ENCODE measurements around the gene DUS3L.
"Not testable (repeated sequence)": the region's sequence is repeated elsewhere in the genome, so short reads cannot be mapped to it uniquely, and the experiment has no call there.

The DUS3L gene

GRCh38 chr19:5799247-5800241, 8.6 kb upstream of the DUS3L start:
- DNase-seq: no peak

GRCh38 chr19:5798244-5798643, 7.3 kb upstream of the DUS3L start:
- no peak for DNase-seq

DNA sequence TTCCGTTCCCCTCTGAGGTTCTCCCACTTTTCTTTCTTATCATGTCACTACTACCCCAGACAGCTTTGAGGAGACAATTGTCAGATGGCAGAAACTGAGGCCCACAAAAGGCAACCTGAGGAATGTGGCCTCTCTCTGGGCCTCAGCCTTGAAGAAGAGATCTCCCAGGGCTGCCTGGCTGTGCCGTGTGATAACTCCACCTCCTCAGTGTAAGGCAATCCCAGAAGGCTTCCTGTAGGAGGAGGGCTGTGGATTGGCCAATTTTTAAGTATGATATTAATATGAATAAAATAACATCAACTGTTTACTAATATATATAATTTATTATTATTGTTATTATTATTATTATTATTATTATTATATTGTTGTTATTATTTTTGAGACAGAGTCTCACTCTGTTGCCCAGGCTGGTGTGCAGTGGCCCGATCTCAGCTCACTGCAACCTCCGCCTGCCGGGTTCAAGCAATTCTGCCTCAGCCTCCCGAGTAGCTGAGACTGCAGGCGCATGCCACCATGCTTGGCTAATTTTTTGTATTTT, 4.5 kb upstream of the DUS3L start:
- no peak for DNase-seq

DNA sequence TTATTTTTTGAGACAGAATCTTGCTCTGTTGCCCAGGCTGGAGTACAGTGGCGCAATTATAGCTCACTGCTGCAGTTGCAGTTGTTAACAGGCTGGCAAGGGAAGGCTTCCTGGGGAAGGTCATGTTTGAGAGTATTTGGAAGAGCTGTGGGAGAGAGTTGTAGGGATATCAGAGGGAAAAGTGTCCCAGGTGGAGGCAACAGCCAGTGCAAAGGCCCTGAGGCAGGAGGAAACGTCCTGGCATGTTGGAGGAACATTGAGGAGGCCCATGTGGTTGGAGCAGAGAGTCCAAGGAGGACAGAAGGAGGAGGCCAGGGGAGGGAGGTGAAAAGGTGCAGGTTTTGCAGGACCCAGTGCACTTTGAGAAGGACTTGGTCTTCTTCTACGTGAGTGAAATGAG, 2.2 kb upstream of the DUS3L start:
- no peak for DNase-seq

- no peak for DNase-seq
Measured at GRCh38 chr19:5792224-5792623, 1.3 kb upstream of the DUS3L start.

DNA sequence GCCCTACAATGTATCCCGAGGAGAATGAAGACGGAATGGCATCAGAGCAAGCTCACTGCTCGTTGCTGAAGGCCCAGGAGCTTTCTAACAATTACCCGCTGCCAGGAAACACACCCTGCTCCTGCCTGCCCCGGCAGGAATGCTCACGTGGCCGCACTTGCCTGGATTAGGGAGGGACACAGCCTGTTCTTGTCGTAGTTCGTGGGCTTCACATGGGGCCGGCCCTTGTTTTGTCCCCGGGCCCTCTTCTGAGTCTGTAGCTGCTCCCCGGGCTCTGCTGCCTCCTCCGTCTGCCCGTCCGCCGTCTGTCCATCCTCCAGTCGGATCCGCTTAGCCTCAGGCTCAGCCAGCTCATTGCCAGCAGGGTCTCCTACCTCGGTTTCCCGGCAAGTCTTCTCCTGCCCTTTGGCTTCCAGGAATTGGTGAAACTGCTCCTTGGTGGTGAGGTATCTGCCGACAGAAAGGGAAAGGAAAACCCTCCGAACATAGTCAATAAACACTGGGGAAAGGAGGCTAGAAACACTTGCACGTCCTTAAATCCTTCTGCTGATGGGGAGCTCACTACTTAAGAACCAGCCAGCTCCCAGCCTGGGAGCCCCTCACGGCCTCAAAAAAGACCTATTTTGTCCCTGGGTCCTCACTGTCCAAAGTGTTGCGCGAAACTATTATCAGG, 941 bp downstream of the DUS3L start:
- no peak for DNase-seq

DNA sequence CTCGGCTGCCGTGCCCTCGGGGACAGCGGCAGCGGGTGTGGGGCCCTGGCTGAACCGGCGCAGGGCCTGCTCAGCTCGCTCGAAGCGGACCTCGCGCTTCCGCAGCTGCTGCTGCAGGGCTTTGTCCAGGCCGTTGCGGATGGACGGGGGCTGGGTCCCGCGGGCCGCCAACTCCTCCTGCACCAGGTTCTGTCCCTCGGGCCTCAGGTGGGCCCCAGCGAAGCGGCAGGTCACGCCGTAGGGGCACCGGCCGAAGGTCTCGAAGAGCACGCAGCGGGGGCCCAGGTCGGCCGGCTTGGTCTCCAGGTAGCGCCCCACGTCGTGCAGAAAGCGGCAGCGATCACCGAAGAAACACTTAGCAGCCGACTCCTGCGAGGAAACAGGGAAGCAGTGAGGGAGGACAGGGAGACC, 1.6 kb downstream of the DUS3L start:
- DNase-seq: no peak

GRCh38 chr19:5788422-5788821, 2.5 kb downstream of the DUS3L start:
- DNase-seq: no peak

DNA sequence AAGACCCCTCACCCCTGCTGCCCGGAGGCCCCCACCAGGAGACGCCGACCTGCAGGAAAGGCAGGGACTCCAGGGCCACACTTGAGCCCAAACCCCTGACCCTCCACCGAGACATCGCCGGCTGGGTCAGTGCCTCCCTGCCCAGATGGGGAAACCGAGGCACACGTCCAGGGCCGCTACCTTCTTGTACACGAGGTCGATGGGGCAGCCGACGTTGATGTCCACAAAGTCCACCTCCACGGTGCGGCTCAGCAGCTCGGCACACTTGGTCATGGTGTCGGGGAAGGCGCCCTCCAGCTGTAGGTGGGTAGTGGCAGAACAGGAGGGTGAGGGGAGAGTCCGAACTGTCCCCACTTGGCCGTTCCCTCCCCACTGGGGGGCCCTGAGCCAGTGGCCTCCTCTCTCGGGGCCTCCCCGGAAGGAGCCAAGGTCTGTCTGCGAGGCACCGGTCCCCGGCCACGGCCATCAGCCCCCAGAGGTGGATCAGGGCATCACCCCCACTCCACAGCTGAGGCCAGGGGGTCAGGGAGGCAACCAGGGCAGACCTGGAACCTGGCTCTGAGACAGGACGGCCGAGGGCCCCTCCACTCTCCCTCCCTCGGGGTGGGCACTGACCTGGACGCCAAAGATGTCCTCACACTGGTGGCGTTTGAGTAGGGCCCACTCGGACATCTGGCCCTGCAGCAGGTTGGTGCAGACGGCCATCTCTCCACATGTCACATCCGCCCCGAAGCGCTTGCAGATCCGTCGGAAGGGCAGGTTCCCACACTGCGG, 3.4 kb downstream of the DUS3L start:
- no peak for DNase-seq

DNA sequence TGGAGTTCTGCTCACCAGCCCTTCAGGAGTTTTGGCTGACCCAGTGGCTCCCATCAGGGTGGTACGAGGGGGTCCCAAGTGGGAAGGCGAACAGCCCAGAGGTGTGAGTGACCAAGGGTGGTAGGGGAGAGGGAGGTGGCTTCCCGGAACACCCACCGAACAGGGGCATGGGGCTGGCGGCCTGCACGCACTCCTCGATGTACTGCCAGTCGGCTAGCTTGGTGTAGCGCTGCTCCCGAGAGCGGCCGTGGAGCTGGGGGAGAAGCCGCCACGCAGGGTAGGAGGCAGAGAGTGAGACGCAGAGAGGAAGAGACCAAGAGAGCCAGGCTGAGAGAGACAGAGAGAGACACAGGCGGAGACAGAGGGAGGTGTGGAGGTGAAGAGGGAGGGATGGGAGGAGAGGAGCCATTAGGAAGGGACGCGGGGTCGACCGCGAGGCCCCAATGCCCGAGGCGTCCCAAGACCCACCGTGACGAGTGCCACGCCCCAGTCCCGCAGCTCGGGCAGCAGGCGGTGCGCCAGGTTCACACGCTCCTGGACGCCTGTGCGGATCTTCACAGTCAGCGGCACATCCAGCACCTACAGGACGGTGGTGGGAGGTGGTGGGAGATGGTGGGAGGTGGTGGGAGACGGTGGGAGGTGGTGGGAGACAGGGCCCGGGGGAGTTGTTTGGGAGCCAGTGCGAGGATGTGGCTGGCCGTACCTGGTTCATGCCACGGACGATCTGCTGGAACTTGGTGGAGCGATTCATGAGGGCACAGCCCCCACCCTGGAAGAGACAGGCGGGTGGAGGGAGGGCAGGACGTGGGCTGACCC, 4.2 kb downstream of the DUS3L start:
- DNase-seq: no peak

DNA sequence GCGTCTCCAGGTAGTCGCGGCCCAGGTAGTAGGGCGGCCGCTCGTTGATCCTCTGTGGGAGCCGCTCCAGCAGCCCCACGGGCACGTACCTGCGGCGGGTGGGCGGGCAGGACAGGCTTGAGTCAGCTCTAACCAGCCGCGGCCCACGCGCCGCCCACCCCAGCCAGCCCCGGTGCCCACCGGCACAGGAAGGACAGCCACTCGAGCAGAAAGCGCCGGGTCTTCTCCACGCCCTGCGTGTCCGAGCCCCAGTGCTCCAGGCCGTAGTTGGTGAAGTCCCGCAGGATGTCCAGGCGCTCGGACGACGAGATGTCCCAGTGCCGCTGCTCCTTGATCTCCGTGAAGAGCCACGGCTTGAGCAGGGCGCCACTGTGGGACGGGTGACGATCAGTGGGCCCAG, 5.5 kb downstream of the DUS3L start:
- no peak for DNase-seq

GRCh38 chr19:5784581-5785147, 6.3 kb downstream of the DUS3L start, which contains the start of gene PRR22:
TSS of gene PRR22 (minus strand) at chr19:5784746. CDS start at chr19:5784660, 86 bp downstream.
- DNase-seq: no peak

DNA sequence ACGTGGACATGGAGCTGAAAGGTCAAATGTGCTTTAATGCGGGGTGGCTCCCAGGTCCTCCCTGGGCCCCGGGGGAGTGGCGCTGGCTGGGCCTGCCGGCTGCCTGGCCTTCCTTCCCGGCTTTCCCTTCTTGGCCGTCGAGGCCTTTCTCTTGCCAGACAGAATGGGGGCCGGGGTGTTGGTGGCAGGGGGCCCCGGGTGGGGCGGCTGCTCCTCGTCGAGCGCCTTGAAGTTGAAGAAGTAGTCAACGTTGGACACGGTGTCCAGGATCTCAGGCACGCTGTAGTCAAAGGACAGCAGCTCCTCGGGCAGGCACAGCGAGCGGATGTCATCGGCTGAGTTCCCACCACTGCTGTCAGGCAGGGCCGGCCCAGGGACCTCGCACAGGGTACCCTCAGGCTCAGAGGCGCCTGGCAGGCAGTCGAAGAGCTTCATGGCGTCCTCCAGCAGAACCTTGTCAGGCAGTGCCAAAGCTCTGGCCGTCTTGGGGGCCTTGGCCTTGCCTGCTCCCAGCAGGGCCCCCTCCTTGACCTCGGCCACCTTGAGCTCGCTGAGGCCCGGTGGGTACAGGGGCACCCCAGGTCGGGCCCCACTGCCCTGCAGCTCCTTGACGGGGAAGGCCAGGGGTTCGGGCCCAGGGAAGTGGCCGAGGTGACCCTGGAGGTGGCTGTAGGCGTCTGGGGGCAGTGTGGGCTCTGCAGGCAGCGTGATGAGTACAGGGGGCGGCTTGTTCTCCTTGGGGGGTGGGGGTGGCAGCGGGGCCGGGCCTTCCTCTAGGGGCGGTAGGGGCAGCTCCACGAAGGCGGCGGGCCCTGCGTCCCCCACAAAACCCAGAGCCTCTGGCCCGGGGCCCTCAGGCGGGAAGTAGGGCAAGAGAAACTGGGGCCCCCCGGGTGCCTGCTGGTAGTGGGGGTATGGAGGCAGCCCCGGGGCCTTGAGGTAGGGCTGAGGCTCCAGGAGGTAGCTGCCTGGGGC, 7.7 kb downstream of the DUS3L start:
- DNase-seq: no peak

DNA sequence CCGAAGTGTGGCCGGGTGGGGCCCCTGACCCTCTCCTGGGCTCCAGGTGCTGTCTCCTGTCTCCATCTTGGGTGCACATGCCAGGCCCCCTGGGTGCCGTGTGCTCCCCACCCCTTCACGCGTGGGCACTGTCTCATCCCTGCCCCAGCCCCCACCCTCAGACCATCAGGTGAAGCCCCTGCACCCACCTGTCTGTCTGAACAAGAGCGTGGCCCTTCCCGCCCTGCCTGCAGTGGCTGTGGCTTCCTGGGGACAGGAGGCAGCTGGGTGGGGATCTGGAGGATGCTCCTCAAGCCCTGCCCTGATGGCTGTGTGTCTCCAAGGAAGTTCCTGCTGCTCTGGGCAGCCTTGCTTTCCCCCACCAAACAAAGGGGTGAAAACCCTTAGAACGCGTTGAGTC, 8.6 kb downstream of the DUS3L start:
- DNase-seq: no peak

DNA sequence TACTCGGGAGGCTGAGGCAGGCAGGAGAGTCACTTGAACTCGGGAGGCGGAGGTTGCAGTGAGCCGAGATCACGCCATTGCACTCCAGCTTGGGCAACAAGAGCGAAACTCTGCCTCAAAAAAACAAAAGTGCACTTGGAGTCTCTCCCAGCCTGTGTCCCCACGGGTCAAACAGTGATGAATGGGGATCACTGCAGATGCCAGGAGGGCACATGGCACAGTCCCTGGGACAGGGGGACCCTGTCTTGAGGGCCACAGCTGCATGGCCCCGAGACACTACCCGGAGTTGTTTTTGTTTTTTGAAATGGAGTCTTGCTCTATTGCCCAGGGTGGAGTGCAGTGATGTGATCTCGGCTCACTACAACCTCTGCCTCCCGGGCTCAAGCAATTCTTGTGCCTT, 10.0 kb downstream of the DUS3L start:
- DNase-seq: not testable (repeated sequence)

DNA sequence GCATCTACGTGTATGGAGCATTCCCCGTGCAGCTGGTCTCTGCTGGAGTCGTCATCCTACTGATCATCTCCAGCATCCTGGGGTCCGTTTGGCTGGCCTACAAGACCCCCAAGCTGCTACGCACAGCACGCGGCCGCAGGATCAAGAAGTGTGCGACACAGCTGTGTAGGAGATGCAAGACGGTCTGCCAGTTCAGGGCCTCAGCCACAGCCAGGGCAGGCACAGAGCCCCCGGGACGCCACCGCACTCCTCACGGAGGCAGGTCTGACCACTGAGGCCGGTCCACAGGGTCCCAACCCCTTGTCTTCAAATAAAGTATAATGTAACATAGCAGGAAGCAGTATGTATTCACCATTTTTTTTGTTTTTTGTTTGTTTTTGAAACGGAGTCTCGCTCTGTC, 12.6 kb downstream of the DUS3L start:
- DNase-seq: no peak

GRCh38 chr19:5775668-5776309, 15.2 kb downstream of the DUS3L start:
- DNase-seq: no peak

- DNase-seq: no peak
Measured at GRCh38 chr19:5774921-5775320, 16.0 kb downstream of the DUS3L start.

GRCh38 chr19:5773276-5773675, 17.7 kb downstream of the DUS3L start:
- DNase-seq: no peak

DNA sequence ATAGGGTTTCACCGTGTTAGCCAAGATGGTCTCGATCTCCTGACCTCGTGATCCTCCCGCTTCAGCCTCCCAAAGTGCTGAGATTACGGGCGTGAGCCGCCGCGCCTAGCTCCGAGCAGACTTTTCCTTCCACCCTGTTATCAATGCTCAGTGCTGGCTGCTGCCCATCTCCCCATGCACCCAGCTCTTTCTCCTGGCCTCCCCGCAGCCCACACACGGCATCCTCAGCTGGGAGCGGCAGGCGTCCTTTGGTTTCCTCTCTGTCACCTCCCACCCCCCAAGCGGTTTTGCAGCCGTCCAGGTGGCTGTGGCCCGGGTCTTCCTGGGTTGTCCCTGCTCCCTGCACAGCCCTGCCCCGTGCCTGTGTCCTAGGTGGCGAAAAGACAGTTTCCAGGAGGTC, 18.5 kb downstream of the DUS3L start:
- no peak for DNase-seq

Measured in retina (tissue), 1 donor.